A549 (cell line): ENCODE results near the gene CSMD2. TPM values are rescaled to one million over a fixed set of nuclear protein-coding genes. Genes with fewer than 3 reads are reported as not detected.

Experiments used
- ATAC-seq, 2 experiments: fragments of 200-7000 bp in 1 of 2; fragments of >200 bp in 1 of 2; cut with Nextera tagmentation in 1 of 2; cut with Tn5 transposase in 1 of 2; 3 replicates each; pipeline versions ENCODE4 v1.8.0 to v1.9.1; 2018 to 2020; ENCODE audit warnings: mild to moderate bottlenecking in 1 of 2, moderate library complexity in 1 of 2
- CTCF ChIA-PET: fragments of 300-600 bp; sonication (Branson Sonifier 250); formaldehyde crosslinking; extraction: SDS; loops from one replicate; lab custom pipeline; 2021; ENCODE audit warnings: antibody characterized with exemption, inconsistent platforms; lab: Yijun Ruan, JAX
- POLR2A ChIA-PET: fragments of 350-600 bp; formaldehyde crosslinking; extraction: SDS; loops from one replicate; lab custom pipeline; 2021; ENCODE audit warnings: antibody characterized with exemption, inconsistent platforms; lab: Yijun Ruan, JAX
- DNase-seq, 2 experiments: peaks; one replicate each; pipeline versions ENCODE4 v3.0.0 to v3.0.0-alpha.2; 2011 to 2016; ENCODE audit warnings: low read depth in 1 of 2, low spot score in 1 of 2
- FAIRE-seq: peaks from 2 replicates; lab custom pipeline; 2011; peaks lifted over from hg19 to GRCh38; lab: Jason Lieb, UNC
- H3K27ac ChIP-seq, 2 experiments: fragments of >200 bp; sonication (Bioruptor Twin); formaldehyde crosslinking; 3 replicates each; pipeline ENCODE4 v1.5.1; 2016 to 2017
- H3K4me1 ChIP-seq: fragments of >200 bp; sonication (Bioruptor Twin); formaldehyde crosslinking; 3 replicates; pipeline ENCODE4 v1.6.1; 2016
- H3K4me2 ChIP-seq: fragments of >200 bp; sonication (Bioruptor Twin); formaldehyde crosslinking; 3 replicates; pipeline ENCODE4 v1.6.1; 2016
- H3K4me3 ChIP-seq: fragments of >200 bp; sonication (Bioruptor Twin); formaldehyde crosslinking; 3 replicates; pipeline ENCODE4 v1.5.1; 2016
- H3K9me3 ChIP-seq: fragments of >200 bp; sonication (Bioruptor Twin); formaldehyde crosslinking; 3 replicates; pipeline ENCODE4 v1.6.1; 2016
- BCL3 ChIP-seq: fragments of >200 bp; sonication (Bioruptor Twin); formaldehyde crosslinking; IDR thresholded peaks from 3 replicates; pipeline ENCODE4 v1.6.1; 2016
- BHLHE40 ChIP-seq: IDR thresholded peaks from 2 replicates; pipeline ENCODE4 v1.6.1; 2012; ENCODE audit warnings: low read depth, low read length, inconsistent platforms
- CBX2 ChIP-seq: fragments of 200-600 bp; sonication (generic); IDR thresholded peaks from 2 replicates; pipeline ENCODE4 v1.6.1; 2016; ENCODE audit warnings: low read depth, mild to moderate bottlenecking, borderline replicate concordance
- E2F6 ChIP-seq: IDR thresholded peaks from 2 replicates; pipeline ENCODE4 v1.6.1; 2012; ENCODE audit warnings: low read depth, borderline replicate concordance
- EHF ChIP-seq: fragments of 250-450 bp; sonication (Bioruptor Pico); IDR thresholded peaks from 2 replicates; pipeline ENCODE4 v1.5.0; 2020; ENCODE audit warnings: mild to moderate bottlenecking
- EHMT2 ChIP-seq: fragments of 200-600 bp; sonication (generic); IDR thresholded peaks from 2 replicates; pipeline ENCODE4 v1.6.1; 2016; ENCODE audit warnings: antibody characterized with exemption, low read depth, mild to moderate bottlenecking, moderate library complexity
- GATA3 ChIP-seq: IDR thresholded peaks from 2 replicates; pipeline ENCODE4 v1.6.1; 2012; ENCODE audit warnings: borderline replicate concordance
- HES2 ChIP-seq: fragments of >200 bp; sonication (Bioruptor Twin); formaldehyde crosslinking; IDR thresholded peaks from 2 replicates; pipeline ENCODE4 v1.6.1; 2016
- HMGXB4 ChIP-seq: fragments of 250-450 bp; sonication (Bioruptor Pico); IDR thresholded peaks from 2 replicates; pipeline ENCODE4 v1.5.0; 2021; ENCODE audit warnings: mild to moderate bottlenecking, moderate library complexity, borderline replicate concordance
- JUN ChIP-seq, 2 experiments: fragments of >200 bp; sonication (Bioruptor Twin); formaldehyde crosslinking; IDR thresholded peaks; 2 replicates in 1 of 2; 3 replicates in 1 of 2; pipeline ENCODE4 v1.6.1; 2016 to 2017
- JUNB ChIP-seq: fragments of >200 bp; sonication (Bioruptor Twin); formaldehyde crosslinking; IDR thresholded peaks from 2 replicates; pipeline ENCODE4 v1.6.1; 2016
- MAFK ChIP-seq: fragments of 450-650 bp; IDR thresholded peaks from 2 replicates; pipeline ENCODE4 v1.6.1; 2014; ENCODE audit not compliant: partially characterized antibody
- MYC ChIP-seq: IDR thresholded peaks from 2 replicates; pipeline ENCODE4 v1.6.1; 2012; ENCODE audit warnings: mild to moderate bottlenecking, inconsistent platforms, low read length, improper control_type of control experiment, borderline replicate concordance
- PHF8 ChIP-seq: fragments of 200-600 bp; sonication (generic); IDR thresholded peaks from 2 replicates; pipeline ENCODE4 v1.6.1; 2016; ENCODE audit warnings: low read depth, mild to moderate bottlenecking, antibody characterized with exemption, moderate library complexity, borderline replicate concordance
- POLR2A ChIP-seq: IDR thresholded peaks from 2 replicates; pipeline ENCODE4 v1.6.1; 2012; ENCODE audit warnings: mild to moderate bottlenecking, low read length
- POLR2AphosphoS2 ChIP-seq: conservative IDR thresholded peaks from 2 replicates; pipeline ENCODE4 v1.6.1; 2012; ENCODE audit warnings: low read length, improper control_type of control experiment, inconsistent platforms
- RAD21 ChIP-seq, 2 experiments: fragments of >200 bp in 1 of 2; sonication (Bioruptor Twin) in 1 of 2; formaldehyde crosslinking in 1 of 2; IDR thresholded peaks in 1 of 2; conservative IDR thresholded peaks in 1 of 2; 2 replicates in 1 of 2; 3 replicates in 1 of 2; pipeline ENCODE4 v1.6.1; 2012 to 2018; ENCODE audit warnings: inconsistent platforms in 1 of 2
- RARB ChIP-seq: fragments of 250-450 bp; sonication (Bioruptor Pico); IDR thresholded peaks from 2 replicates; pipeline ENCODE4 v1.8.0; 2021; ENCODE audit warnings: mild to moderate bottlenecking, moderate library complexity
- RFX5 ChIP-seq: fragments of 450-650 bp; IDR thresholded peaks from 2 replicates; pipeline ENCODE4 v1.7.1; 2014; ENCODE audit warnings: antibody characterized with exemption, mild to moderate bottlenecking, moderate library complexity
- RNF2 ChIP-seq: fragments of 200-600 bp; sonication (generic); IDR thresholded peaks from 2 replicates; pipeline ENCODE4 v1.6.1; 2016; ENCODE audit warnings: low read depth, mild to moderate bottlenecking, antibody characterized with exemption, moderate library complexity, borderline replicate concordance
- USF2 ChIP-seq: fragments of 450-650 bp; IDR thresholded peaks from 2 replicates; pipeline ENCODE4 v1.6.1; 2014; ENCODE audit warnings: antibody characterized with exemption
- ZNF302 ChIP-seq: fragments of 250-450 bp; sonication (Bioruptor Pico); IDR thresholded peaks from 2 replicates; pipeline ENCODE4 v1.9.0; 2021; ENCODE audit warnings: inconsistent platforms, mild to moderate bottlenecking, moderate library complexity
- ZSCAN20 ChIP-seq: fragments of 250-450 bp; sonication (Bioruptor Pico); IDR thresholded peaks from 2 replicates; pipeline ENCODE4 v1.8.0; 2022; ENCODE audit warnings: mild to moderate bottlenecking, moderate library complexity
- WGBS: methylation state at CpG from one replicate; pipeline ENCODE4 v1.1.6; 2017; ENCODE audit errors: missing lambda C conversion rate; 5-methylcytosine and 5-hydroxymethylcytosine counted together
- polyA plus RNA-seq, 4 experiments: library from polyadenylated mRNA; depleted of rRNA in 3 of 4; stranded (reverse); fragments of >200 nt; fragmentation: RNase III in 1 of 4; extraction: RNeasy Plus Mini Kit Qiagen cat#74134 plus additional on column Dnase treatment in 1 of 4; gene quantifications; 2 replicates in 3 of 4; 3 replicates in 1 of 4; pipeline ENCODE4 v1.2.3, GENCODE V29; 2011 to 2017

Gene CSMD2
- polyA plus RNA-seq, 2 of the 4 experiments (the other 2 are of a cell fraction): not detected

- FAIRE-seq: no peak
- Histone ChIP-seq H3K4me3 (no peak overlapping the region), H3K9me3 (no peaks in the 10 kb centered on the region), H3K4me2 (no peak overlapping the region), H3K4me1 (no peaks in the 10 kb centered on the region), H3K27ac (no peak overlapping the region)
- WGBS: 1% methylated on average over 7 of the region's 7 CpGs
- TF ChIP-seq HMGXB4 (CRISPR knock-in tag) (no peak), RARB (CRISPR knock-in tag) (no peak), POLR2A (no peak), MAFK (no peak), RNF2 (no peak), MYC (no peak), BCL3 (no peak), E2F6 (no peak), EHMT2 (no peak), CBX2 (no peak), USF2 (no peak), GATA3 (no peak), HES2 (no peak)
- DNase-seq: no peak
- ATAC-seq: no peak
- ChIA-PET CTCF (no interaction called here), POLR2A (no interaction called here)
Observed at GRCh38 chr1:34075576-34075975, 89.5 kb downstream of the CSMD2 start.

- Histone ChIP-seq H3K27ac (no peak overlapping the region), H3K4me3 (no peak overlapping the region), H3K4me1 (no peaks in the 10 kb centered on the region), H3K4me2 (no peak overlapping the region), H3K9me3 (no peaks in the 10 kb centered on the region)
- POLR2A ChIA-PET: no interaction called here
- CTCF ChIA-PET: no interaction called here
- no peak for TF ChIP-seq USF2
- no peak for TF ChIP-seq RFX5
- TF ChIP-seq BCL3: no peak
- no peak for TF ChIP-seq JUN (IDR thresholded peaks at IDR 0.05)
- no peak for TF ChIP-seq GATA3
- no peak for TF ChIP-seq POLR2AphosphoS2
- no peak for TF ChIP-seq JUNB
- TF ChIP-seq PHF8: no peak
- TF ChIP-seq ZNF302: no peak
- no peak for TF ChIP-seq BHLHE40
- TF ChIP-seq EHMT2: no peak
- no peak for TF ChIP-seq EHF (CRISPR knock-in tag)
- TF ChIP-seq RAD21 (conservative IDR thresholded peaks at IDR 0.05 in 1 of 2, IDR thresholded peaks at IDR 0.05 in 1 of 2): no peak
- no peak for TF ChIP-seq ZSCAN20 (CRISPR knock-in tag)
- no peak for TF ChIP-seq MYC
- no peak for DNase-seq
- WGBS: 0% methylated on average over 3 of the region's 3 CpGs
- ATAC-seq: no peak
- no peak for FAIRE-seq
Observed at GRCh38 chr1:34073028-34073695, 91.9 kb downstream of the CSMD2 start.
